A204.1 (cell line): ENCODE data around the gene CD40LG.

Experiments
- FAIRE-seq: peaks from 2 replicates; lab custom pipeline; 2012; peaks lifted over from hg19 to GRCh38; lab: Jason Lieb, UNC

Gene CD40LG

GRCh38 chrX:136652822-136653723 lies 5.1 kb downstream of the CD40LG start:
- no peak for FAIRE-seq

GRCh38 chrX:136656361-136656964 lies 8.5 kb downstream of the CD40LG start:
- no peak for FAIRE-seq

- FAIRE-seq: no peak
Observed at GRCh38 chrX:136658151-136658550, 10.2 kb downstream of the CD40LG start.

GRCh38 chrX:136659174-136659573 lies 11.2 kb downstream of the CD40LG start:
- FAIRE-seq: no peak

GRCh38 chrX:136660896-136661295 lies 12.9 kb downstream of the CD40LG start:
- no peak for FAIRE-seq

GRCh38 chrX:136662104-136662503 lies 14.1 kb downstream of the CD40LG start:
- FAIRE-seq: no peak

GRCh38 chrX:136662976-136663375 lies 15.0 kb downstream of the CD40LG start:
- FAIRE-seq: no peak

GRCh38 chrX:136665258-136665900 lies 17.4 kb downstream of the CD40LG start:
- no peak for FAIRE-seq

- no peak for FAIRE-seq
Observed at GRCh38 chrX:136666088-136666487, 18.1 kb downstream of the CD40LG start.

- FAIRE-seq: no peak
Observed at GRCh38 chrX:136667446-136668168, 19.6 kb downstream of the CD40LG start.

GRCh38 chrX:136671006-136671610 lies 23.1 kb downstream of the CD40LG start:
- no peak for FAIRE-seq

GRCh38 chrX:136674270-136674985 lies 26.5 kb downstream of the CD40LG start:
- FAIRE-seq: no peak

- FAIRE-seq: no peak
Observed at GRCh38 chrX:136679531-136679930, 31.6 kb downstream of the CD40LG start.

- no peak for FAIRE-seq
Observed at GRCh38 chrX:136684120-136684519, 36.2 kb downstream of the CD40LG start.

GRCh38 chrX:136687457-136687856 lies 39.5 kb downstream of the CD40LG start:
- no peak for FAIRE-seq

- FAIRE-seq: no peak
Observed at GRCh38 chrX:136689436-136689835, 41.5 kb downstream of the CD40LG start.

GRCh38 chrX:136691028-136691809 lies 43.3 kb downstream of the CD40LG start:
- no peak for FAIRE-seq

GRCh38 chrX:136692271-136692670 lies 44.3 kb downstream of the CD40LG start:
- FAIRE-seq: no peak

- FAIRE-seq: peak; percentile 96
Observed at GRCh38 chrX:136694431-136695087, 46.6 kb downstream of the CD40LG start.

GRCh38 chrX:136697156-136697555 lies 49.2 kb downstream of the CD40LG start:
- FAIRE-seq: no peak
